Measurements from ENCODE around the gene INS. TPM values are rescaled to one million over a fixed set of nuclear protein-coding genes. Genes with fewer than 3 reads are reported as not detected.
A peak's percentile ranks its signal among the peaks of the same experiment; 100 is the strongest.

The INS gene
- total and polyA plus RNA-seq, 2 of the 13 experiments (the other 11 are each of a cell fraction or from before 2014, with no cell fraction given), result not detected

DNA sequence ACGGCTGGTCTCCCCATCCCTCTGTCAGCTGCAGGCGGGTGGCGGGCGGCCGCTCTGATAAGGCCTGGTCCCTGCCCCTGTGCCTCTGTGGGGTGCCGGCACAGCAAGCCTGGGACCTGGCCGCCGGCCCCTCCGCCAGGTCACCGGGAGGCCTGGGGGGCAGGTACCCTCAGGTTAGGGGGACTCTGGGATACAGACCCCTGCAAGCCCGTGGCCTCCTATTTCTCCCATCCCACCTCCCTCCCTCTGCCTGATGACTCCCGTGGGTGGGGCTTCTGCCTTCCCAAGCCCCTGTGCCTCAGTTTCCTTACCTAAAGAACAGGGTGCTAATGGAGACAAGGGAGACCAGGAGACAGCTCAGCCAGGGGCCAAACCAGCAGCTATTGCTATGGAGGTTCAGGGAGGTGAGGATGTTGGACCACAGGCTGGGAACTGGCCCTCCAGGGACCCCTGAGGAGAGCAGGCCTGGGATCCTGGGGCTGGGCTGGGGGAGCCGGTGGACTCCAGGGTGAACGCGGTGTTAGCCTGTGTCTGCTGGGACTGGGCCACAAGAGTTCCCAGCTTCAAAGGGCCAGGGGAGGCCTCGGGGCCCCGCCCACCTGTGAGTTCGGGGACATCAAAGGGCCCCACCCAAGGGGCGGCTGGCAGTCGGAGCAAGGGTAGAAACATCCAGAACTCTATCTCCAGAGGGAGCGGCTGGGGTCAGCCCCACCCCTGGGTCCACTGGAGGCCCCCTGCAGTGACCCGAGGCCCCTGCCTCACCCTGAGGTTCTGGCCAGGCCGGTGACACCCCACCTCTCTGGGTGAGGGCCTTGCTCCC is 42.6 kb upstream of the INS start (continued):
- TF ChIP-seq EP300 (IDR thresholded peaks at IDR 0.05; ENCODE audit: low read depth in 2 of 2, low read length in 2 of 2), result peak in 1 of 2 experiments; percentile 62; a peak in 2 of 4 replicates
- no peak; the same call in 1 of the 2 replicates for TF ChIP-seq EP300 (CRISPR knock-in tag; IDR thresholded peaks at IDR 0.05; ENCODE audit: borderline replicate concordance)
- TF ChIP-seq, protein P1, sequence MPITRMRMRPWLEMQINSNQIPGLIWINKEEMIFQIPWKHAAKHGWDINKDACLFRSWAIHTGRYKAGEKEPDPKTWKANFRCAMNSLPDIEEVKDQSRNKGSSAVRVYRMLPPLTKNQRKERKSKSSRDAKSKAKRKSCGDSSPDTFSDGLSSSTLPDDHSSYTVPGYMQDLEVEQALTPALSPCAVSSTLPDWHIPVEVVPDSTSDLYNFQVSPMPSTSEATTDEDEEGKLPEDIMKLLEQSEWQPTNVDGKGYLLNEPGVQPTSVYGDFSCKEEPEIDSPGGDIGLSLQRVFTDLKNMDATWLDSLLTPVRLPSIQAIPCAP (CRISPR knock-in tag; IDR thresholded peaks at IDR 0.05; ENCODE audit: low read depth), result no peak
- no peak for TF ChIP-seq DNMT3B (CRISPR knock-in tag; conservative IDR thresholded peaks at IDR 0.05)
- TF ChIP-seq NR2F2 (IDR thresholded peaks at IDR 0.05; ENCODE audit: borderline replicate concordance, low read depth), result peak; percentile 21; the same call in 1 of the 2 replicates
- TF ChIP-seq, protein P2, sequence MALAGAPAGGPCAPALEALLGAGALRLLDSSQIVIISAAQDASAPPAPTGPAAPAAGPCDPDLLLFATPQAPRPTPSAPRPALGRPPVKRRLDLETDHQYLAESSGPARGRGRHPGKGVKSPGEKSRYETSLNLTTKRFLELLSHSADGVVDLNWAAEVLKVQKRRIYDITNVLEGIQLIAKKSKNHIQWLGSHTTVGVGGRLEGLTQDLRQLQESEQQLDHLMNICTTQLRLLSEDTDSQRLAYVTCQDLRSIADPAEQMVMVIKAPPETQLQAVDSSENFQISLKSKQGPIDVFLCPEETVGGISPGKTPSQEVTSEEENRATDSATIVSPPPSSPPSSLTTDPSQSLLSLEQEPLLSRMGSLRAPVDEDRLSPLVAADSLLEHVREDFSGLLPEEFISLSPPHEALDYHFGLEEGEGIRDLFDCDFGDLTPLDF (CRISPR knock-in tag; IDR thresholded peaks at IDR 0.05), result no peak
- no peak for TF ChIP-seq KDM1A (CRISPR knock-in tag; IDR thresholded peaks at IDR 0.05)
- TF ChIP-seq, protein P3, sequence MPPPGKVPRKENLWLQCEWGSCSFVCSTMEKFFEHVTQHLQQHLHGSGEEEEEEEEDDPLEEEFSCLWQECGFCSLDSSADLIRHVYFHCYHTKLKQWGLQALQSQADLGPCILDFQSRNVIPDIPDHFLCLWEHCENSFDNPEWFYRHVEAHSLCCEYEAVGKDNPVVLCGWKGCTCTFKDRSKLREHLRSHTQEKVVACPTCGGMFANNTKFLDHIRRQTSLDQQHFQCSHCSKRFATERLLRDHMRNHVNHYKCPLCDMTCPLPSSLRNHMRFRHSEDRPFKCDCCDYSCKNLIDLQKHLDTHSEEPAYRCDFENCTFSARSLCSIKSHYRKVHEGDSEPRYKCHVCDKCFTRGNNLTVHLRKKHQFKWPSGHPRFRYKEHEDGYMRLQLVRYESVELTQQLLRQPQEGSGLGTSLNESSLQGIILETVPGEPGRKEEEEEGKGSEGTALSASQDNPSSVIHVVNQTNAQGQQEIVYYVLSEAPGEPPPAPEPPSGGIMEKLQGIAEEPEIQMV (CRISPR knock-in tag; IDR thresholded peaks at IDR 0.05; ENCODE audit: low read depth), result no peak
- no peak for TF ChIP-seq ZBTB38 (CRISPR knock-in tag; IDR thresholded peaks at IDR 0.05)
- TF ChIP-seq ZNF317 (CRISPR knock-in tag; IDR thresholded peaks at IDR 0.05), result no peak
- no peak for TF ChIP-seq CBFB (CRISPR knock-in tag; IDR thresholded peaks at IDR 0.05)
- TF ChIP-seq, protein P4, sequence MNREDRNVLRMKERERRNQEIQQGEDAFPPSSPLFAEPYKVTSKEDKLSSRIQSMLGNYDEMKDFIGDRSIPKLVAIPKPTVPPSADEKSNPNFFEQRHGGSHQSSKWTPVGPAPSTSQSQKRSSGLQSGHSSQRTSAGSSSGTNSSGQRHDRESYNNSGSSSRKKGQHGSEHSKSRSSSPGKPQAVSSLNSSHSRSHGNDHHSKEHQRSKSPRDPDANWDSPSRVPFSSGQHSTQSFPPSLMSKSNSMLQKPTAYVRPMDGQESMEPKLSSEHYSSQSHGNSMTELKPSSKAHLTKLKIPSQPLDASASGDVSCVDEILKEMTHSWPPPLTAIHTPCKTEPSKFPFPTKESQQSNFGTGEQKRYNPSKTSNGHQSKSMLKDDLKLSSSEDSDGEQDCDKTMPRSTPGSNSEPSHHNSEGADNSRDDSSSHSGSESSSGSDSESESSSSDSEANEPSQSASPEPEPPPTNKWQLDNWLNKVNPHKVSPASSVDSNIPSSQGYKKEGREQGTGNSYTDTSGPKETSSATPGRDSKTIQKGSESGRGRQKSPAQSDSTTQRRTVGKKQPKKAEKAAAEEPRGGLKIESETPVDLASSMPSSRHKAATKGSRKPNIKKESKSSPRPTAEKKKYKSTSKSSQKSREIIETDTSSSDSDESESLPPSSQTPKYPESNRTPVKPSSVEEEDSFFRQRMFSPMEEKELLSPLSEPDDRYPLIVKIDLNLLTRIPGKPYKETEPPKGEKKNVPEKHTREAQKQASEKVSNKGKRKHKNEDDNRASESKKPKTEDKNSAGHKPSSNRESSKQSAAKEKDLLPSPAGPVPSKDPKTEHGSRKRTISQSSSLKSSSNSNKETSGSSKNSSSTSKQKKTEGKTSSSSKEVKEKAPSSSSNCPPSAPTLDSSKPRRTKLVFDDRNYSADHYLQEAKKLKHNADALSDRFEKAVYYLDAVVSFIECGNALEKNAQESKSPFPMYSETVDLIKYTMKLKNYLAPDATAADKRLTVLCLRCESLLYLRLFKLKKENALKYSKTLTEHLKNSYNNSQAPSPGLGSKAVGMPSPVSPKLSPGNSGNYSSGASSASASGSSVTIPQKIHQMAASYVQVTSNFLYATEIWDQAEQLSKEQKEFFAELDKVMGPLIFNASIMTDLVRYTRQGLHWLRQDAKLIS (CRISPR knock-in tag; IDR thresholded peaks at IDR 0.05), result no peak
- 0 out of 2 replicates have a peak, but pooled peaks have one; percentile 26 for TF ChIP-seq ZNF143 (CRISPR knock-in tag; IDR thresholded peaks at IDR 0.05)
- TF ChIP-seq SNRNP70 (IDR thresholded peaks at IDR 0.05; ENCODE audit: low read depth, low read length), result no peak
- TF ChIP-seq, protein P5, sequence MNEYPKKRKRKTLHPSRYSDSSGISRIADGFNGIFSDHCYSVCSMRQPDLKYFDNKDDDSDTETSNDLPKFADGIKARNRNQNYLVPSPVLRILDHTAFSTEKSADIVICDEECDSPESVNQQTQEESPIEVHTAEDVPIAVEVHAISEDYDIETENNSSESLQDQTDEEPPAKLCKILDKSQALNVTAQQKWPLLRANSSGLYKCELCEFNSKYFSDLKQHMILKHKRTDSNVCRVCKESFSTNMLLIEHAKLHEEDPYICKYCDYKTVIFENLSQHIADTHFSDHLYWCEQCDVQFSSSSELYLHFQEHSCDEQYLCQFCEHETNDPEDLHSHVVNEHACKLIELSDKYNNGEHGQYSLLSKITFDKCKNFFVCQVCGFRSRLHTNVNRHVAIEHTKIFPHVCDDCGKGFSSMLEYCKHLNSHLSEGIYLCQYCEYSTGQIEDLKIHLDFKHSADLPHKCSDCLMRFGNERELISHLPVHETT (CRISPR knock-in tag; conservative IDR thresholded peaks at IDR 0.05), result no peak
- TF ChIP-seq CENPX (CRISPR knock-in tag; IDR thresholded peaks at IDR 0.05), result no peak
- TF ChIP-seq ZNF256 (CRISPR knock-in tag; conservative IDR thresholded peaks at IDR 0.05), result no peak
- TF ChIP-seq, protein P6, sequence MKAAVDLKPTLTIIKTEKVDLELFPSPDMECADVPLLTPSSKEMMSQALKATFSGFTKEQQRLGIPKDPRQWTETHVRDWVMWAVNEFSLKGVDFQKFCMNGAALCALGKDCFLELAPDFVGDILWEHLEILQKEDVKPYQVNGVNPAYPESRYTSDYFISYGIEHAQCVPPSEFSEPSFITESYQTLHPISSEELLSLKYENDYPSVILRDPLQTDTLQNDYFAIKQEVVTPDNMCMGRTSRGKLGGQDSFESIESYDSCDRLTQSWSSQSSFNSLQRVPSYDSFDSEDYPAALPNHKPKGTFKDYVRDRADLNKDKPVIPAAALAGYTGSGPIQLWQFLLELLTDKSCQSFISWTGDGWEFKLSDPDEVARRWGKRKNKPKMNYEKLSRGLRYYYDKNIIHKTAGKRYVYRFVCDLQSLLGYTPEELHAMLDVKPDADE (CRISPR knock-in tag; IDR thresholded peaks at IDR 0.05), result no peak
- TF ChIP-seq ZNF121 (CRISPR knock-in tag; IDR thresholded peaks at IDR 0.05), result no peak
- no peak for TF ChIP-seq ARNT2 (CRISPR knock-in tag; IDR thresholded peaks at IDR 0.05; ENCODE audit: low read depth)

All from HepG2 (cell line).